NOMO-1 treated with dmso at 0.1 percent for 144 hours (cell line): Measurements from ENCODE around the gene ZBTB5.
A peak's percentile ranks its signal among the peaks of the same experiment; 100 is the strongest.
"Not testable (repeated sequence)": the region's sequence is repeated elsewhere in the genome, so short reads cannot be mapped to it uniquely, and the experiment has no call there.

Experiments used
- DNase-seq: peaks from one replicate; lab custom pipeline; 2025; ENCODE audit not compliant: unreplicated experiment; lab: John Stamatoyannopoulos, UW

ZBTB5 gene, protein sequence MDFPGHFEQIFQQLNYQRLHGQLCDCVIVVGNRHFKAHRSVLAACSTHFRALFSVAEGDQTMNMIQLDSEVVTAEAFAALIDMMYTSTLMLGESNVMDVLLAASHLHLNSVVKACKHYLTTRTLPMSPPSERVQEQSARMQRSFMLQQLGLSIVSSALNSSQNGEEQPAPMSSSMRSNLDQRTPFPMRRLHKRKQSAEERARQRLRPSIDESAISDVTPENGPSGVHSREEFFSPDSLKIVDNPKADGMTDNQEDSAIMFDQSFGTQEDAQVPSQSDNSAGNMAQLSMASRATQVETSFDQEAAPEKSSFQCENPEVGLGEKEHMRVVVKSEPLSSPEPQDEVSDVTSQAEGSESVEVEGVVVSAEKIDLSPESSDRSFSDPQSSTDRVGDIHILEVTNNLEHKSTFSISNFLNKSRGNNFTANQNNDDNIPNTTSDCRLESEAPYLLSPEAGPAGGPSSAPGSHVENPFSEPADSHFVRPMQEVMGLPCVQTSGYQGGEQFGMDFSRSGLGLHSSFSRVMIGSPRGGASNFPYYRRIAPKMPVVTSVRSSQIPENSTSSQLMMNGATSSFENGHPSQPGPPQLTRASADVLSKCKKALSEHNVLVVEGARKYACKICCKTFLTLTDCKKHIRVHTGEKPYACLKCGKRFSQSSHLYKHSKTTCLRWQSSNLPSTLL

DNA sequence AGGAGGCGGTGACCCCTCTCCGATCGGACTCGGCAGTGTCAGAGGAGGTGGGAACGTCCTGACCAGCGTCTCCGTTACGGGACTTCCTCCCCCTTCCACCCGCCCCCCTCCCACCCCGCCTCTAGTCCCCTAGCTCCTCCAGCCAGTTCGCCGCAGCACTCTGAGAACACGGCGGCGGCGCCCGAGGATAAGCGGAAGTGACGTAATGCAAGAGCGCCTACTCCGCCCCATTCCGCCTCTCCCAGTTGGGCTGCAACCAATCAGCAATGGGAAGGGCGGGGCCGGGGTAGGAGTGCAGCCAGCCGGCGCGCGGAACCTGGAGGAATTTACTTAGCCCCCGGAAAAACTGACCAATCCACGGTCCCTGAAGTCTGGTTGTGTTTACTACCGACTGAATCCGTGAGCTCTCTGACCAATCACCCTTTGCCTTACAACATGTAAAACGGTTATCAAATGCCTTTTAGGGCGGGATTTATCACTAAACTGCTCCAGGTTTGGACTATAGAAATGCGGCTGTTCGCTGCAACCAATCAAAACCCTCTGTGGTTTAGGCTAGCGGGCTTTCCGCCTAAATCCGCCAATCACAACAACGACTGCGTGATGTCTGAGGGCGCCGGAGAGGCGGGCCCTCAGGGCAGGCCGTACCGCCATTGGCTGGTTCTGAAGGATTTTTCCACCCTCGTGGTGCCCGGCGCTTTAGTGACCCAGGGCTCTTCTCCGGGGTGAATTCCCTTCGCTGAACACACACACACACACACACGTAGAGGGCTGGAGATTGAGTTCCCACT lies at the start of gene ZBTB5:
ZBTB5 (minus strand) TSS at position 202 of the 788 bp plus-strand sequence. CDS start 22,899 bp downstream, outside the sequence.
- peak; percentile 93 for DNase-seq

DNA sequence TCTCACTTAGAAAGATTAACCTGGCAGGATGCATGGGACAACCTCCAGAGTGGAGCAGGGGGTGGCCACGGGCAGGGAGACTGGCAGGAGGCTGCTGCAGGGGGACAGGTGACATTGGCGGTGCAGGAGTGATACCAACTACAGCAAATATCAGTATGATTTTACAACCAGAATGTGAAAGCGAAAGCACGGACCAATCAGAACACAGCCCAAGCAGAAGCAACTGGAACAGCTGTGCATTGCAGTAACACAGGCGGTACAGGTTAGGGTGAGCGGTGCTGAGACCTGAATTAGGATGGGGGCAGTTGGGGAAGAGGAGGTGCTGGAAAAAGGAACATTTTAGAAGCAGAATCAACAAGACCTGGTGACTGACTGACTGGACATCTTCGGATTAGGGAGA lies 49.7 kb upstream of the ZBTB5 start:
- DNase-seq, result no peak

DNA sequence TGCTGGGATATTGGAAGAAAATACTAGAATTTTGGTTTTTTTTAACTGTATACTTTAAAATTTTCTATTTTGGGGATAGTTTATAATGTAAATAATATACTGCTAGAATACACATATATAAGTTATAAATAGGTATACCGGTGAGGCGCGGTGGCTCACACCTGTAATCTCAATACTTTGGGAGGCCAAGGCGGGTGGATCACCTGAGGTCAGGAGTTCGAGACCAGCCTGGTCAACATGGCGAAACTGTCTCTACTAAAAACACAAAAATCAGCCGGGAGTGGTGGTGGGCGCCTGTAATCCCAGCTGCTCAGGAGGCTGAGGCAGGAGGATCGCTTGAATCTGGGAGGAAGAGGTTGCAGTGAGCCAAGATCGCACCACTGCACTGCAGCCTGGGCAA lies 49.2 kb upstream of the ZBTB5 start:
- DNase-seq, result not testable (repeated sequence)

DNA sequence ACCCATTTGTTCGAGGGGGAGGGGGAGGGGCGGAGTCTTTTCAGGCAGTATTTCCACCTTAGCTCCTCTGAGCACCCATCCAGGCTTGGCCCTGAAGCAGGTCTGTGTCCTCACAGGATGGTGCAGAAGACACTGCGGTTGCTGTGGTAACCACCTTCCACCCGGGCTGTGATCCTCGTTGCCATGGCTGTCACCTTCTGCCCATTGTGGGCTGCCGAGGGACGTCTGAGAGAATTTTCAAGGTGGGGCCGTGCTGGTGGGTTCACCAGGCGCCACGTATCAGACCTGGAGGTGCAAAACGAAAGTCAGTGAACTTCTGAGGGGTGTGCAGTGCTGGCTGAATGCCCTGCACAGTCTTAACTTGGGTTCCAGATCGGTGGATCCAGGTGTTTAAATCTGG lies 47.2 kb upstream of the ZBTB5 start:
- no peak for DNase-seq

DNA sequence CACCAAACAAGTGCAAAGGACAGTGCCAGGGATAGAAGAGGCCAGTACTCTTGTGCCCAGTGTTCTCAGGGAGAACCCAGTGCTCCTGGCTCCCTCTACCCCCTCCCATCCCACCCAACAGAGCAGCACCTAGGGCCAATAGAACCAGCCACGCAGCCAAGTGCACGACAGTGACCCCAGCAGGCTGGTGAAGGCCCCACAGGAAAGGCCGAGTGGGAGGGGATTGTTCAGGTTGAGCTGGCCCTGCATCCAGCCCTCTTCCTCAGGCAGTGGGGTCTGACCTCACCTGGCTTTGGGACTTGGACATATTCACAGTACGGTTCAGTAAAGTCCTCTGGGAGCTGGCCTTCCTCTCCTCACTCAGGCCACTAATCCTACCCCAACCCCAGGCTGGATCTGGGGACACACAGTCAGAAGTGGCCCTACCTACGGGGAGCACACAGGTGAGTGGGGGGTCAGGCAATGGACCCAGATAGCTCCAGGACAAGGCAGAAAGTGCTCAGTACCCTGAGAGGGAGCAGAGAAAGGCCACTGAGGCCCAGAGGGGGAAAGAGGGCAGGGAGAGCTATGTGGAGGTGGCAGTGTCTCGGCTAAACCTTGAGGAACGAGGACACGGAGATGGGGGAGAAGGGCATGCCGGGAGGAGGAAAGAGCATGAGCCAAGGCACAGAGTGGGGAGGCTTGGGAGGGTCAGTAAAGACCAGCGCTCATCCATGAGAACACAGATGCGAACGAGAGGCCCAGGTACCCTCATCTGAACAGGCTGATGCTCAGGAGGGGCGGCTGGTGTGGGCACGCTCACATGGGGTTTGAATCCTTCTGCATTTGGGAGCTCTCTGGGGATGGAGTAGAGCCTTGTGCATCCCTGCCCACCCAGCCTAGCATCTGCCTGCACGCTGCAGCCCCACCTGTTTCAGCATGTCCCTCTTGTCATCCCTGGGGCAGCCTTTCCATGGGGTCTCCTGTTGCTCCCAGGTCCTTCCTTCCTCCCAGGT lies 46.1 kb upstream of the ZBTB5 start:
- DNase-seq, result no peak

DNA sequence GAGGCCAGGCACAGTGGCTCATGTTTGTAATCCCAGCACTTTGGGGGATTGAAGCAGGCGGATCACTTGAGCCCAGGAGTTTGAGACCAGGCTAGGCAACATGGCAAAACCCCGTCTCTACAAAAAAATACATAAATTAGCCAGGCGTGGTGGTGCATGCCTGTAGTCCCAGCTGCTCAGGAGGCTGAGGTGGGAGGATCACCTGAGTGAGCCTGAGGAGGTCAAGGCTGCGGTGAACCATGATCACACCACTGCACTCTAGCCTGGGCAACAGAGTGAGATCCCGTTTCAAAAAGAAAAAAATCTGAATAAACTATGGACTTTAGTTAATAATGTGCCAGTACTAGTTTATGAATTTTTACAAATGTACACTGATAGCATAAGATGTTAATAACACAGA lies 44.8 kb upstream of the ZBTB5 start:
- not testable (repeated sequence) for DNase-seq

DNA sequence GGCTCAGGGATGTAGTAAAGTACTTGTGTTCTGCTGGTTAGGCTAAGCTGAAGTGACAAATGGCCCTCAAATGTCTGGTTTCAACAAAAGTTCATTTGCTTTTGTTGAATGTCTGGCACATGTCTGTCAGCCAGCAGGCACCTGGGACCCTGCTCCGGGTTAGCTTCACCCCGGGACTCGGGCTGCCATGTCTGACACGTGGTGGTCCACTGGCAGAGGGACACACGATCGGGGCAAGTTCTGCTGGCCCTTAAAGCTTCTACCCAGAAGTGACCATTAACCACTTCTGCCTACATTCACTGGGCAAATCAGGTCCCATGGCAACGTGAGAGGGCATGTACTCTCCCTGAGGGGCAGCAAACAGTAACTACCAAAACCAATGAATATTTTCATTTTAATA lies 44.3 kb upstream of the ZBTB5 start:
- no peak for DNase-seq

DNA sequence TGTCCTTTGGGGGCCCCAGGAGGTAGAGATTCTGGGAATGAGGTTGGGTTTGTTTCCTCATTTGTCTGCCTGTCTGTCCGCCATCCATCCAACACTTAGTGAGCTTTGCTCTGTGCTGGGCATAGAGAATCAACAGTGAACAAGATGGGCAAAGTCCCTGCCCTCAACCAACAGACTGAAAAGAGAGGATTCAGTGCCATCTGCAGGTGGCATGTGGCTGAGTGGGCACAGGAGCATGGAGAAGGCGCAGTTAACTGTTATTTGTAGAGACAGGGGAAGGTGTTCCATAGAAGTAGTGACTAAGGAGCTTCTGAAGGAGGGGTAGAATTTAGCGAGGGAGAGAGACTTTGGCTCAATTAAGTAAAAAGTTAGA lies 43.6 kb upstream of the ZBTB5 start:
- no peak for DNase-seq

DNA sequence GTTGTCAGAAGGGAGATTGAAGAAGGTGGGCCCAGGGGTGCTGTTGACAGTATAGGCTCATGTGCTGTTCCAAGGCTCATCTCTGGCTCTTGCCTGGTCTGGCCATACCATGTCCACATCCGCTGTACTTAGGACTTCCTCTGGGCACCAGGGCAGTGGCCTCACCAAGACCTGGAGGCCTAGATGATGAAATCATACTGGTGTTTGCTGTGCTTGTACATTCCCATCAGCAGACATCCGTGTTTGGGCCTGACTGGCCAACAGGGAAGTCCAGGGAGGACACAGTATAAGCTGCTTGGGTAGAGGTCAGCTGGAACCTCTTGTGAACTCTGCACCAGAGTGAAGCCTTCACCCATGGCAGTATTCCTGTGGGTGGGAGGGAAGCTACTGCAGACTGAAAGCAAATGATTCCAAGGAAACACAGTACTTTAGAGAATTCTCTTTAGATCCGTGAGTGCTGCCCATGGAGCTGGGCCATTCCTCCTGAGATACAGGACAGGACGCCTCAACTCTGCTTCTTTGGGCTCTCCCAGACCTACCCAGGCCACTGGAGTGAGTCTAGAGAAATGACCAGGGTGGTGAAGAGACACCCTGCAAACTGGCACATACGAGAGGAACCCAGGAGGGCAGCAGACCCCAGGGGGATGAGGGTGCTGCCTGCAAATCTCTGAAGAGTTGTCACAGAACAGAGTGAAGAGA lies 43.0 kb upstream of the ZBTB5 start:
- no peak for DNase-seq

DNA sequence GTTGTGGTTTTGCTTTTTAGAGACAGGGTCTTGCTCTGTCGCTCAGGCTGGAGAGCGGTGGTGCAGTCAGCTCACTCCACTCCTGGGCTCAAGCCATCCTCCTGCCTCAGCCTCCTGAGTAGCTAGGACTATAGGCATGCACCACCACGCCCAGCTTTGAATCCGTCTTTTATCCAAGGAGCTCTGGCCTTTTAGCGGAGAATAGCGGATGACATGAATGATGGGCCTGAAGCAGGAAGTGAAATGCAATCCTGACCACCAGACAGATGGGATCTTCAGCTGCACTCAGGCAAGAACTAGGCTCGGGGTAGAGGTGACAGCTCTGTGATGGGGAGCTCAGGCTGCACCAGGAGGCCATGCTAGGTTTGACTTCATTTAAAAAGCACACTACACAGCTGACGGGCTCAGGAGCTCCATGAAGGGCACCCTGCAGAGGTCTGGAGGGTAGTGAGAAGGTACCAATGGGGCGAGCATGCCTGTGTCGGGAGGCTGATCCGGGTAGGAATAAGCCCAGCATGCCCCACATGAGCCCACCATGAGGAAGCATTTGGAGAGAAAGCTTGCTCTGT lies 42.4 kb upstream of the ZBTB5 start:
- no peak for DNase-seq

DNA sequence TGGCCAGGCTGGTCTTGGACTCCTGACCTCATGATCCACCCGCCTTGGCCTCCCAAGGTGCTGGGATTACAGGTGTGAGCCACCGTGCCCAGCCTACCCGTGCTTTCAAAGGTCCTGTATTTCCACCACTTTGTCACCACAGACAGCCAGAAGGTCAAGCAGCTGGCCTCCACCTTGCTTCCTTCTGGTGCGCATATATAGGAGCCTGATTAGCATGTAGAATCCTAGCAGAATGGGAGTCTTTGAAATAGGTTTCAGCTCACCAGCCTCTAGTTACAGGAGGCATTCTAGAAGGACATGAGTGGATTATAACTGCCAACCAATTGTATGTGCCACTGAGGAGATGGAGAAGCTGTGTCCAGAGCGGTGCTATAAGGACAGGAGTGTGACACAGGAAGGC lies 39.4 kb upstream of the ZBTB5 start:
- DNase-seq, result no peak

DNA sequence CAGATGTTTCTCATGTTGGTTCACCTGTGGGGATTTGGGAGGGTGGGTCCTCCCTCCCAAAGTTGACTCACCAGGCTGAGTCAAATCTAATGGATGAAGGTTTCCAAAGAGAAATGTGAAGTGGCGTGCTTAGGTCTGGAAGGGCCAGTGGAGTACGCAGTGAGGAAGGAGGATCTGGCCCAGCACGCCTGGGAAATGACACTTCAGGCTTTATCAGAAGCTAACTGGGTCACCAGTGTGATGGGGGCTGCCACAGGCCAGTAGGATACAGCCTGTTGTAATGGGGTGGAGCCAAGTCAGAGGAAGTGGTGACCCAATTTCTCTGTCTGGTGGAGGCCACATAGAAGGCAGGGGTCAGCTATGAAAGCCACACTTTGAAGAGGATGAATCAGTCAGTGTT lies 38.5 kb upstream of the ZBTB5 start:
- DNase-seq, result no peak

DNA sequence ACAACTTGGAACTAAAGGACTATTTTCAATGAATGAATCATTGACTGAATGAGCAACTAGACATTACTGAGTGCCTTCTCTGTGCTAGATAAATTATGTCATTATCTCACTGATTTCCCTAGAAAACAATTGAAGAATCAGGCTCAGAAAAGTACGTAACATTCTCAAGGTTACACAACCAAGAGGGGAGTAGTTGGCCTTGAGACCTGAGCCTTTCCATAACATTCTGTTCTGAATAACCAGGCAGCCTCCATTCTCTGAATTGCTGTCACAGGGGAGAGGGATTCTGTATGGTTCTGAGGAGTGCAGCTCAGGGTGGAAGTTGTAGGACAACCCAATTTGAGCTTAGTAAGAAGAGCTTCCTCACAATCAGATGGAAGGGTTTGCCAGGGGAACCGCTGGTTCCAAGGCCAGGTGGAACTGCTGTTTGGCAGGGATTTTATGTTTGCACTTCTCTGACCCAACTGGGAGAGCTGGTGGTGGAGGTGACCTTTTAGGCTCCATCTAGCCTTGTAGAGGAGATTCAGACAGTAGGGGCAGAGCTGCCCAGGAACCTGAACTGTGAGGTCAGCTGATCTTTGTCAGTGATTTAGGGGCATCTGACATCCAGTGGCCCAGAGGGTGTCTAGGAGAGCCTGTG lies 36.8 kb upstream of the ZBTB5 start:
- no peak for DNase-seq

DNA sequence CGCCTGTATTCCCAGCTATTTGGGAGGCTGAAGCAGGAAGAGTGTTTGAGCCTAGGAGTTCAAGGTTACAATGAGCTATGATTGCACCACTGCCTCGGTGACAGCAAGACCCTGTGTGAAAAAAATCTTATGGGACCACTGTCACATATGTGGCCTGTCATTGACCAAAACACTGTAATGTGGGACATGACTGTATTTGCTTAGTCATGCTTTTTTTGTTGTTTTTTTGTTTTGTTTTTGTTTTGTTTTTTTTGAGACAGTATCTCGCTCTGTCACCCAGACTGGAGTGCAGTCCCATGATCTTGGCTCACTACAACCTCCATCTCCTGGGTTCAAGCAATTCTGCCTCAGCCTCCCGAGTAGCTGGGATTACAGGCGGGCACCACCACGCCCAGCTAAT lies 34.0 kb upstream of the ZBTB5 start:
- DNase-seq, result no peak

DNA sequence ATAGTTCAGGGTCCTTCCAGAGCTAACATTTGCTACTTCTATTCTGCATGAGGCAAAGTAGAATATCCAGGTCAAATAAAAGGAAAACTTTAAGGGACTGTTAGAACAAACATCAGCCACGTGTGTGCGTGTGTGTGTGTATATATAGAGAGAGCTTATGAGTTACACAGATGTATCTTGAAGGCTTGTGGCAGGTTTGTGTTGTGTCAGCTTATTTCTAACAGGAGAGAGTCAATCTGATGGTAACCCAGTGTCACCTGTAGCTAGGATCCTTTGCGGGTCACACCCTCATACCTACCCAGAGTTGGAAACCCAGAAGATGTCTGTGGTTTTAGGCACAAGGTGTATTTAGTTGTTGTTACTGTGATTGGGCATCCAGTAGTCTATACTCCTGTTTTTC lies 33.2 kb upstream of the ZBTB5 start:
- no peak for DNase-seq

DNA sequence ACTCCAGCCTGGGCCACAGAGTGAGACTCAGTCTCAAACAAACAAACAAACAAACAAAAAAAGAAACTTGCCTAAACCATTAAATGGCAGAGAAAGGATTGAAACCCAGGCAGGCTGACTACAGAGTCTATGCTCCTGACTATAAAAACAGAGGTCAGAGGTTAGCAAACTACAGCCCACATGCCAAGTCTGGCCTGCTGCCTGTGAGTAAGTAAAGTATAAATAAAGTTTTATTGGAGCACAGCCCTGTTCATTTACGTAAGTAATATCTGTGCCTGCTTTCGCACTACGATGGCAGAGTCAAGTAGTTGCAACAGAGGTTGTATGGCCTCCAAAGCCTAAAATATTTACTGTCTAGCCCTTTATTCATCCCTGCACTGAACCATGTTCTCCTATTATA lies 32.1 kb upstream of the ZBTB5 start:
- DNase-seq, result no peak

DNA sequence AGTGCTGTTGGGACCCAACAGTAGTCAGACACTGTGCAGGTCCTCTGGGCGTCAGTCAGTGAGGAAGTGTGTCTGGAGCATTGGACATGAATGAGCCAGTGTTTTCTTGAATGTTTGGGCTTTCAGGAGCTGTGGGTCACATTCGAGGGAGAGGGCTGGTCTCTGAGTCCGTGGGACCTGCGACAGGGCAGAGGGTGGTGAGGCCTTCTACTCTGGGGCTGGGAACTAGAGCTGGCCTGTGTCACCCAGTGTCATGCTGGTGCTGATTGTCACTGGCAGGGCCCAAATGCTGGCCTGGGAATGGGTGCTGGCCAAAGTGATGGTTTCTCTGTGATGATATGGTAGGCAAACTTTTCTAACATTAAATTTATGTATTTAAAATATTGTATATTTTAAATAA lies 30.8 kb upstream of the ZBTB5 start:
- no peak for DNase-seq

DNA sequence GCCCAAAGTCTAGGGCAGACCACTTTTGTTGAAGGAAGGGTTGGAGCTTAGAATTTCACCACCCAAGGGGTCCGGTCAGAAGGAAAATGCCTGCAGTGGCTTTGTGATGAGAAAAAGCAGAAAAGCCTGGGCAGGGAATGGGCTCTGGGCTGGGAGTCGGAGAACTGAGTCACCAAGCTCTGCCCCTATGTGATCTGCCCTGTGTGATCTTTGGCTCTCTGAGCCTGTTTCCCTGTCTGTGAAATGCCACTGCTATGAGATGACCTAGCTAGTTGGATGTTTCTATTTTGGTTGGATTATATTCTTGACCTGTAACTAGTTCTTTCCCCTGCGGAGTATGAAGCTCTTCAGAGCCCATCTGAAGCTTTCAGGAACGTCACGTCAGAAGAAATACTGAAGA lies 30.3 kb upstream of the ZBTB5 start:
- no peak for DNase-seq

DNA sequence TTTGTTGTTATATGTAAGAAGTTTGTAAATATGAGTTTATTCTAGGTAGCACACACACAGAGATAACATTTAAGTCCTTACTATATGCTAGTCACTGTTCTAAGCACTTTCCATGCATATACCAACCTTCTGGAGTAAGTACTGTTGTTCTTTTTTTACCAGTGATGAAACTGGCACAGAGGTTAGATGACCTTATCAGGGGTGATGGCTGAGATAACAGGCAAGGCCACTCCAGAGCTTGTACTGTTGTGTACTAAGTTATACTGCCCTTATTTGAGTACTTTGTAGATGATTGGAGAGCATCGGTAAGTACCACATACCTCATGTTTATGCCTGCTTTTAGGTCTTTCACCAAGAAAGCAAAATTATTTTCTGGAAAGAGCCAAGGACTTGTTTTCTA lies 26.7 kb upstream of the ZBTB5 start:
- no peak for DNase-seq
